ENCODE data around the gene SCD. TPM values are rescaled to one million over a fixed set of nuclear protein-coding genes. Genes with fewer than 3 reads are reported as not detected.

The SCD gene
- total RNA-seq, 3 donors from 2014 or later = 72.8 to 461 (median 112) TPM

DNA sequence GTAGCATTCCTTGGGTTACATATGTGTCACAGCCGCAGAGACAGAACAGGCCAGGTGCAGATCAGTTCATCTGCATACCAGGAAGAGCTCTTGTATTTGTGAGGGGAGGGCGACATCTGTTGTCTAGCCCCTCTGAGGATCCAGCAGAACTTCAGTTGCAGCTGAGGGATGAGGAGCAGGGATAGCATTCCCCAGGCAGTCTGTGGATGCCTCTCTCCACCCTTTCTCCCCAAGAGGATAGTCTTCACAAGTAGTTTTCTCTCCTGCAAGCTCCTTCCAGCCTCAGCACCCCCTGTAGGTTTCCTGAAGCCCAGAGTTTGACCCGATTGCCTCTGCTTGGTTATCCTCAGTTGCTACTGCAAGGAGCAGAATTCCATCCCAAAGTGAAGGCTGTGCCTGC, 2.6 kb downstream of the SCD start:
- intact Hi-C loops (cut with DNase I; ENCODE audit: low total_unique reads) = no loop called here
- H3K27ac ChIP-seq = no peak overlapping the region
- no peak overlapping the region for H3K4me3 ChIP-seq

GRCh38 chr10:100350914-100351485, 4.0 kb downstream of the SCD start:
- intact Hi-C loops (cut with DNase I; ENCODE audit: low total_unique reads) = no loop called here
- no peaks in the 10 kb centered on the region for H3K36me3 ChIP-seq
- TF ChIP-seq, protein P1, sequence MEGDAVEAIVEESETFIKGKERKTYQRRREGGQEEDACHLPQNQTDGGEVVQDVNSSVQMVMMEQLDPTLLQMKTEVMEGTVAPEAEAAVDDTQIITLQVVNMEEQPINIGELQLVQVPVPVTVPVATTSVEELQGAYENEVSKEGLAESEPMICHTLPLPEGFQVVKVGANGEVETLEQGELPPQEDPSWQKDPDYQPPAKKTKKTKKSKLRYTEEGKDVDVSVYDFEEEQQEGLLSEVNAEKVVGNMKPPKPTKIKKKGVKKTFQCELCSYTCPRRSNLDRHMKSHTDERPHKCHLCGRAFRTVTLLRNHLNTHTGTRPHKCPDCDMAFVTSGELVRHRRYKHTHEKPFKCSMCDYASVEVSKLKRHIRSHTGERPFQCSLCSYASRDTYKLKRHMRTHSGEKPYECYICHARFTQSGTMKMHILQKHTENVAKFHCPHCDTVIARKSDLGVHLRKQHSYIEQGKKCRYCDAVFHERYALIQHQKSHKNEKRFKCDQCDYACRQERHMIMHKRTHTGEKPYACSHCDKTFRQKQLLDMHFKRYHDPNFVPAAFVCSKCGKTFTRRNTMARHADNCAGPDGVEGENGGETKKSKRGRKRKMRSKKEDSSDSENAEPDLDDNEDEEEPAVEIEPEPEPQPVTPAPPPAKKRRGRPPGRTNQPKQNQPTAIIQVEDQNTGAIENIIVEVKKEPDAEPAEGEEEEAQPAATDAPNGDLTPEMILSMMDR (IDR thresholded peaks at IDR 0.05) = no peak
- no peak for TF ChIP-seq POLR2AphosphoS5 (IDR thresholded peaks at IDR 0.05)
- TF ChIP-seq POLR2A (IDR thresholded peaks at IDR 0.05) = no peak

More for the DNA sequence above, 2.6 kb downstream of the SCD start:
- no peak for TF ChIP-seq POLR2AphosphoS5 (IDR thresholded peaks at IDR 0.05)
- TF ChIP-seq, protein P1 (IDR thresholded peaks at IDR 0.05) = no peak
- no peak for TF ChIP-seq POLR2A (IDR thresholded peaks at IDR 0.05)
- Histone ChIP-seq H3K36me3 (no peaks in the 10 kb centered on the region), H3K9me3 (no peaks in the 10 kb centered on the region), H3K27me3 (no peaks in the 10 kb centered on the region), H3K4me1 (peaks cover 0 to 3% of the 10 kb centered on the region in 2 donors)
- DNase-seq (ENCODE audit: low spot score in 2 of 2) = no peak

DNA sequence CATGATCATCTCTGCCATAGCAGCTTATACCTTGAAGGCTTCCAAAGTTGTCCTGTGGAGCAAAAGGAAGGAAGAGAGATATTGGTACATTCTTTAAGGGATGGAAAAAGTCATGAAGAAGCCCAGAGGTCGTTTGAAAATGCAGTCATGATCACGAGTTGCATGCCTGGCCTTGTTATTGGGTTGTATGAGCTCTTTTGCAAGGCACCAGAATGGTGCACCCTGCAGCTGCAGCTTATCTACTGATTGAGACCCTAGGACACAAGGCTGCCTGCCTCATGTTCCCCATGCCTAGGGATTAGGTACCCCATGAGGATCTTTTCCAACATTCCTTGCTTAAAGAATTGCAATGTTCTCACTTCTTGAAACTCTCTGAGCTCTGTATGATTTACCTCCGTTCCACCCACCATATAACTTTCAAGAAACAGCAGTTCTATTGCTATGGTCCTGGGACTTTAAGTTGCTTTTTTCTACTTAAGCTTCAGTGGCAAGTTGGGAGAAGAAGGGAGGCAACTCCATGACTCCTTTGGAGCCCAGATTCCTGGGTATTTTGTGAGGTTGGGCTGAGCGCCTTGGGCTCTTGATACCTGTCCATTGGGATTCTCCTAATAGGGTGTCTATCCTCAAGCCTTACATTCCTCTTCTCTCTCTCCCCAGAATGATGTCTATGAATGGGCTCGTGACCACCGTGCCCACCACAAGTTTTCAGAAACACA, 6.9 kb downstream of the SCD start:
- DNase-seq (ENCODE audit: low spot score in 2 of 2) = no peak
- intact Hi-C loops (cut with DNase I; ENCODE audit: low total_unique reads) = no loop called here
- TF ChIP-seq, protein P1 (IDR thresholded peaks at IDR 0.05) = no peak
- TF ChIP-seq POLR2AphosphoS5 (IDR thresholded peaks at IDR 0.05) = no peak
- no peak for TF ChIP-seq POLR2A (IDR thresholded peaks at IDR 0.05)
- Histone ChIP-seq H3K9me3 (no peaks in the 10 kb centered on the region), H3K4me3 (no peak overlapping the region), H3K27me3 (no peaks in the 10 kb centered on the region), H3K4me1 (peaks cover 0 to 5% of the 10 kb centered on the region in 2 donors), H3K36me3 (no peaks in the 10 kb centered on the region), H3K27ac (no peak overlapping the region)

More at GRCh38 chr10:100350914-100351485, 4.0 kb downstream of the SCD start:
- Histone ChIP-seq H3K4me3 (no peak overlapping the region), H3K4me1 (peaks cover 0 to 3% of the 10 kb centered on the region in 2 donors), H3K27ac (no peak overlapping the region), H3K27me3 (no peaks in the 10 kb centered on the region), H3K9me3 (no peaks in the 10 kb centered on the region)
- DNase-seq (ENCODE audit: low spot score in 2 of 2) = no peak

- DNase-seq (ENCODE audit: low spot score in 2 of 2) = no peak
Observed at GRCh38 chr10:100355086-100355485, 8.1 kb downstream of the SCD start.

More at GRCh38 chr10:100355086-100355485, 8.1 kb downstream of the SCD start:
- Histone ChIP-seq H3K27ac (no peak overlapping the region), H3K27me3 (no peaks in the 10 kb centered on the region), H3K4me3 (no peak overlapping the region), H3K9me3 (no peaks in the 10 kb centered on the region), H3K36me3 (no peaks in the 10 kb centered on the region), H3K4me1 (peaks cover 0 to 5% of the 10 kb centered on the region in 2 donors)
- intact Hi-C loops (cut with DNase I; ENCODE audit: low total_unique reads) = no loop called here
- TF ChIP-seq POLR2A (IDR thresholded peaks at IDR 0.05) (no peak), POLR2AphosphoS5 (IDR thresholded peaks at IDR 0.05) (no peak)
- TF ChIP-seq, protein P1 (IDR thresholded peaks at IDR 0.05) = no peak
